ENCODE measurements around the gene HECTD4. TPM values are rescaled to one million over a fixed set of nuclear protein-coding genes. Genes with fewer than 3 reads are reported as not detected.
A peak's percentile ranks its signal among the peaks of the same experiment; 100 is the strongest.

Gene HECTD4
- total and polyA plus RNA-seq, 9 of the 15 experiments (the other 6 are each of a cell fraction or from before 2014, with no cell fraction given) = 3.5 to 33.3 (median 13.5) TPM

DNA sequence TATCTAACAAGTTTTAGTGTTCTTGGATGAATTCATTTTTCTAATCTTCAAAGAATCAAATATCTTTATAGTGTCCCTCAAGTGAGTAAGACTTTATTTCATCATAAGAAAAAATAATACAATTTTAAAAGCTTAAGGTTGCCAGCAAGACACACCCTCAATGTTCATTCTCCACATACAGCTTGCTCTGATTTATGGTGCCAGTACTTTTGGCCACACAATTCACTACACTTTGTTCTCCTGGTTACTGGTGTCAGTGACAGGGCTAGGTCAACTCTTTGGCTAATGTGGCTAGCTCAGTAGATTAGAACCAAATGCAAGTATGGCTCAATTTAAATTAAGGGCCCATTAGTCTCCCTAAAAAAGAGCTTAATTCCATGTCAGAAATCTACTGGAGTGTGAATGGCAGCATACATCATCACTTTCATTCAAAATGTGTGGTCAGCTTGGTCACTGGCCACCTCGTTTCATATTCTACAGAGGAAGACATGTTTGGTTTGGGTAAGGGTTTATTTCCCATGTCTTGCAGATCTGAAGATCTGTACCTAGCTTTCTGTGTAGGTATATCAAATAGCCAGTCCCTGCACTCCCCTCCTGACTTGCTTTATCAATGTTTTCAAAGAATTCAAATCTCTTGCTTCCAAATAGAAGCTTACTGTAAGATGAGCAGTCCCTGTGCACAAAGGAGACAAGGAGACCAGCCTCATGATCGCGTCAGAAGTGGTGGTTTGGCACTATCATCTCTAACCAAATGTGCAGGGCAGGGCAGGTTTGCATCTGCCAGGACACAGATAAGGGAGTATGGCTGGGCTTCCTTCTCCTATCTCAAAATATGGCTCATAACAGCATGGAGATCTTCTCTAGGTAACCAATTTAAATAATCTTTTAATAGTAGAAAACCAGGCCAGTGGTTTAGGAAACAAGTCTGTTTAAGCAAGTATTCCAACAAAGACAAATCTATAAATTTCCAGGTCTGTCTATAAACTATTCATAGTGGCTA lies 31.3 kb downstream of the HECTD4 start (continued):
- peak; percentile 88 for TF ChIP-seq ZNF644 (tag; IDR thresholded peaks at IDR 0.05; ENCODE audit: low read depth)
- TF ChIP-seq, protein P1, sequence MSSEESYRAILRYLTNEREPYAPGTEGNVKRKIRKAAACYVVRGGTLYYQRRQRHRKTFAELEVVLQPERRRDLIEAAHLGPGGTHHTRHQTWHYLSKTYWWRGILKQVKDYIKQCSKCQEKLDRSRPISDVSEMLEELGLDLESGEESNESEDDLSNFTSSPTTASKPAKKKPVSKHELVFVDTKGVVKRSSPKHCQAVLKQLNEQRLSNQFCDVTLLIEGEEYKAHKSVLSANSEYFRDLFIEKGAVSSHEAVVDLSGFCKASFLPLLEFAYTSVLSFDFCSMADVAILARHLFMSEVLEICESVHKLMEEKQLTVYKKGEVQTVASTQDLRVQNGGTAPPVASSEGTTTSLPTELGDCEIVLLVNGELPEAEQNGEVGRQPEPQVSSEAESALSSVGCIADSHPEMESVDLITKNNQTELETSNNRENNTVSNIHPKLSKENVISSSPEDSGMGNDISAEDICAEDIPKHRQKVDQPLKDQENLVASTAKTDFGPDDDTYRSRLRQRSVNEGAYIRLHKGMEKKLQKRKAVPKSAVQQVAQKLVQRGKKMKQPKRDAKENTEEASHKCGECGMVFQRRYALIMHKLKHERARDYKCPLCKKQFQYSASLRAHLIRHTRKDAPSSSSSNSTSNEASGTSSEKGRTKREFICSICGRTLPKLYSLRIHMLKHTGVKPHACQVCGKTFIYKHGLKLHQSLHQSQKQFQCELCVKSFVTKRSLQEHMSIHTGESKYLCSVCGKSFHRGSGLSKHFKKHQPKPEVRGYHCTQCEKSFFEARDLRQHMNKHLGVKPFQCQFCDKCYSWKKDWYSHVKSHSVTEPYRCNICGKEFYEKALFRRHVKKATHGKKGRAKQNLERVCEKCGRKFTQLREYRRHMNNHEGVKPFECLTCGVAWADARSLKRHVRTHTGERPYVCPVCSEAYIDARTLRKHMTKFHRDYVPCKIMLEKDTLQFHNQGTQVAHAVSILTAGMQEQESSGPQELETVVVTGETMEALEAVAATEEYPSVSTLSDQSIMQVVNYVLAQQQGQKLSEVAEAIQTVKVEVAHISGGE (CRISPR knock-in tag; IDR thresholded peaks at IDR 0.05) = peak in 1 of 3 experiments; percentile 87; a peak in 2 of 6 replicates
- peak; percentile 76; the same call in 1 of the 2 replicates for TF ChIP-seq TARDBP (IDR thresholded peaks at IDR 0.05)
- no peak for TF ChIP-seq RBM34 (IDR thresholded peaks at IDR 0.05; ENCODE audit: borderline replicate concordance, insufficient read depth, low read length)
- TF ChIP-seq TOE1 (IDR thresholded peaks at IDR 0.05; ENCODE audit: borderline replicate concordance) = peak; percentile 59; the same call in 1 of the 2 replicates
- TF ChIP-seq TOE1 (CRISPR knock-in tag; IDR thresholded peaks at IDR 0.05; ENCODE audit: borderline replicate concordance, low read depth) = no peak
- TF ChIP-seq, protein P2, sequence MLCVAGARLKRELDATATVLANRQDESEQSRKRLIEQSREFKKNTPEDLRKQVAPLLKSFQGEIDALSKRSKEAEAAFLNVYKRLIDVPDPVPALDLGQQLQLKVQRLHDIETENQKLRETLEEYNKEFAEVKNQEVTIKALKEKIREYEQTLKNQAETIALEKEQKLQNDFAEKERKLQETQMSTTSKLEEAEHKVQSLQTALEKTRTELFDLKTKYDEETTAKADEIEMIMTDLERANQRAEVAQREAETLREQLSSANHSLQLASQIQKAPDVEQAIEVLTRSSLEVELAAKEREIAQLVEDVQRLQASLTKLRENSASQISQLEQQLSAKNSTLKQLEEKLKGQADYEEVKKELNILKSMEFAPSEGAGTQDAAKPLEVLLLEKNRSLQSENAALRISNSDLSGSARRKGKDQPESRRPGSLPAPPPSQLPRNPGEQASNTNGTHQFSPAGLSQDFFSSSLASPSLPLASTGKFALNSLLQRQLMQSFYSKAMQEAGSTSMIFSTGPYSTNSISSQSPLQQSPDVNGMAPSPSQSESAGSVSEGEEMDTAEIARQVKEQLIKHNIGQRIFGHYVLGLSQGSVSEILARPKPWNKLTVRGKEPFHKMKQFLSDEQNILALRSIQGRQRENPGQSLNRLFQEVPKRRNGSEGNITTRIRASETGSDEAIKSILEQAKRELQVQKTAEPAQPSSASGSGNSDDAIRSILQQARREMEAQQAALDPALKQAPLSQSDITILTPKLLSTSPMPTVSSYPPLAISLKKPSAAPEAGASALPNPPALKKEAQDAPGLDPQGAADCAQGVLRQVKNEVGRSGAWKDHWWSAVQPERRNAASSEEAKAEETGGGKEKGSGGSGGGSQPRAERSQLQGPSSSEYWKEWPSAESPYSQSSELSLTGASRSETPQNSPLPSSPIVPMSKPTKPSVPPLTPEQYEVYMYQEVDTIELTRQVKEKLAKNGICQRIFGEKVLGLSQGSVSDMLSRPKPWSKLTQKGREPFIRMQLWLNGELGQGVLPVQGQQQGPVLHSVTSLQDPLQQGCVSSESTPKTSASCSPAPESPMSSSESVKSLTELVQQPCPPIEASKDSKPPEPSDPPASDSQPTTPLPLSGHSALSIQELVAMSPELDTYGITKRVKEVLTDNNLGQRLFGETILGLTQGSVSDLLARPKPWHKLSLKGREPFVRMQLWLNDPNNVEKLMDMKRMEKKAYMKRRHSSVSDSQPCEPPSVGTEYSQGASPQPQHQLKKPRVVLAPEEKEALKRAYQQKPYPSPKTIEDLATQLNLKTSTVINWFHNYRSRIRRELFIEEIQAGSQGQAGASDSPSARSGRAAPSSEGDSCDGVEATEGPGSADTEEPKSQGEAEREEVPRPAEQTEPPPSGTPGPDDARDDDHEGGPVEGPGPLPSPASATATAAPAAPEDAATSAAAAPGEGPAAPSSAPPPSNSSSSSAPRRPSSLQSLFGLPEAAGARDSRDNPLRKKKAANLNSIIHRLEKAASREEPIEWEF (CRISPR knock-in tag; IDR thresholded peaks at IDR 0.05) = no peak; the same call in none of the 2 replicates
- peak; percentile 99 for TF ChIP-seq NCOR1 (IDR thresholded peaks at IDR 0.05)
- 0 out of 2 replicates have a peak, but pooled peaks have one; percentile 18 for TF ChIP-seq FOXJ2 (tag; IDR thresholded peaks at IDR 0.05)
- TF ChIP-seq TAF1 (IDR thresholded peaks at IDR 0.05; ENCODE audit: control insufficient read depth, extremely low read depth, insufficient read depth, low read length, severe bottlenecking) = peak; percentile 72
- peak; percentile 70 for TF ChIP-seq CXXC5 (CRISPR knock-in tag; IDR thresholded peaks at IDR 0.05)
- peak; percentile 92 for TF ChIP-seq LEF1 (IDR thresholded peaks at IDR 0.05)
- peak in 1 of 2 experiments; percentile 89; a peak in 2 of 4 replicates for TF ChIP-seq TBL1XR1 (IDR thresholded peaks at IDR 0.05; ENCODE audit: low read length in 2 of 2)
- TF ChIP-seq SMARCA5 (IDR thresholded peaks at IDR 0.05) = no peak
- peak; percentile 82 for TF ChIP-seq JUND (IDR thresholded peaks at IDR 0.05; ENCODE audit: borderline replicate concordance, low read depth, low read length)
- TF ChIP-seq JUND (tag; IDR thresholded peaks at IDR 0.05; ENCODE audit: borderline replicate concordance, low read depth, low read length) = peak; percentile 36; the same call in 1 of the 3 replicates
- TF ChIP-seq BHLHE40 (IDR thresholded peaks at IDR 0.05; ENCODE audit: low read length) = peak; percentile 56; the same call in 1 of the 2 replicates
- TF ChIP-seq XRCC5 (IDR thresholded peaks at IDR 0.05; ENCODE audit: low read depth, low read length) = peak; percentile 27; the same call in 1 of the 2 replicates

Data from K562 (cell line).